Measurements from ENCODE around the gene ABCB9. TPM values are rescaled to one million over a fixed set of nuclear protein-coding genes. Genes with fewer than 3 reads are reported as not detected.

ABCB9 gene
- total RNA-seq, 1 experiment from 2014 or later: 6.7 TPM

DNA sequence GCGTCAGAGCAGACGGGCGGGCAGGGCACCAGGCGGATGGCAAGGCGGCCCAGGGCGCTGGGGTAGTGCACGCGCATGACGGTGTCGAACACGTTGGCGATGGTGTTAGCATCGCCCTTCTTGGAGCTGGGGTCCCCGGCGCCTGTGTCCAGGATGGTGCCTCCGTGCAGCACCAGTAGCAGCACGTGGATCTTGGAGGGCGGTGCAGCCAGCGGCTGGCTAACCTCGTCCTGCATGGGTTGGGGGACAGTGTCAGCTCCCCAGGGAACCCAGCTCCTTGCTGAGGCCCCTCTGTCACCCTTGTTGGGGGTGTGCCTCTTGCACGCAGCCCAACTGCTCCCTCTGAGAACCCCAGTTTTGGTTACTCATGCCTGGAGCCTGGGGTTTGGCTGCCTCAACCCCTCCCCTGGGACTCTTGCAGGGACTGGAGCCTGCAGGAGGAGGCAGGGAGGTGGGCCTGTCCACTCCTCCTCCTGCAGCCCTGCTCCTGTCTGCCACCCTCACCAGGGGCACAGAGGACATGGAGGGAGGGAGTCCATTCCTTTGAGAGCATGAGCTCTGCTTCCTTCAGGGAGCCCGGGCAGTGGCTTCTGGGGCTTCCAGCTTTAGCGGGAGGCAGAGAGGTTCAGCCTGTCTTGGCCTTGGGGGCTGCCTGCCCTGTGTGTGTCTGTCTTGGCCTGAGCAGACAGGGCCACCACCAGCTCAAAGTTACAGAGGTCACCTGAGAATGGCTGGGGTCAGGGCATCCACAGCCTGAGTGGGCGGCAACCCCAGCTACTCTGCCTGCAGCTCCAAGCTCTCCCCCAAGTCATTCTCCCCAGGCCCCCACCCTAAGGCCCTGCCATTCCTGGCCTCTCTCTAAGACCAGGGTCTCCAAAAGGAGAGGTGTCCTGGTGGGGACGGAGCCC lies 31.3 kb upstream of the ABCB9 start:
- no peak overlapping the region for H3K27ac Mint-ChIP-seq (ENCODE audit: unreplicated experiment)
- H3K27me3 Mint-ChIP-seq (ENCODE audit: insufficient read depth, unreplicated experiment): no peaks in the 10 kb centered on the region
- Histone ChIP-seq H3K36me3 (ENCODE audit: control insufficient read depth, insufficient read depth, low read length) (no peaks in the 10 kb centered on the region), H3K9me3 (no peaks in the 10 kb centered on the region), H3K4me3 (ENCODE audit: low read depth, low read length) (no peak overlapping the region), H3K4me1 (no peaks in the 10 kb centered on the region), H3K27me3 (replicated peaks; ENCODE audit: control insufficient read depth, insufficient read depth, low read length) (no peaks in the 10 kb centered on the region)
- DNase-seq: no peak
- BruUV-seq (replicated peaks): no TSS peak
- no peaks in the 10 kb centered on the region for H3K36me3 Mint-ChIP-seq (ENCODE audit: insufficient read depth, unreplicated experiment)
- intact Hi-C loops (cut with micrococcal nuclease; ENCODE audit: unreplicated experiment): no loop called here
- H3K9me3 Mint-ChIP-seq (ENCODE audit: unreplicated experiment): no peaks in the 10 kb centered on the region
- H3K4me1 Mint-ChIP-seq (ENCODE audit: low read depth, unreplicated experiment): no peaks in the 10 kb centered on the region
- ChIA-PET POLR2A (no interaction called here), CTCF (no interaction called here)
- TF ChIP-seq, protein P1, sequence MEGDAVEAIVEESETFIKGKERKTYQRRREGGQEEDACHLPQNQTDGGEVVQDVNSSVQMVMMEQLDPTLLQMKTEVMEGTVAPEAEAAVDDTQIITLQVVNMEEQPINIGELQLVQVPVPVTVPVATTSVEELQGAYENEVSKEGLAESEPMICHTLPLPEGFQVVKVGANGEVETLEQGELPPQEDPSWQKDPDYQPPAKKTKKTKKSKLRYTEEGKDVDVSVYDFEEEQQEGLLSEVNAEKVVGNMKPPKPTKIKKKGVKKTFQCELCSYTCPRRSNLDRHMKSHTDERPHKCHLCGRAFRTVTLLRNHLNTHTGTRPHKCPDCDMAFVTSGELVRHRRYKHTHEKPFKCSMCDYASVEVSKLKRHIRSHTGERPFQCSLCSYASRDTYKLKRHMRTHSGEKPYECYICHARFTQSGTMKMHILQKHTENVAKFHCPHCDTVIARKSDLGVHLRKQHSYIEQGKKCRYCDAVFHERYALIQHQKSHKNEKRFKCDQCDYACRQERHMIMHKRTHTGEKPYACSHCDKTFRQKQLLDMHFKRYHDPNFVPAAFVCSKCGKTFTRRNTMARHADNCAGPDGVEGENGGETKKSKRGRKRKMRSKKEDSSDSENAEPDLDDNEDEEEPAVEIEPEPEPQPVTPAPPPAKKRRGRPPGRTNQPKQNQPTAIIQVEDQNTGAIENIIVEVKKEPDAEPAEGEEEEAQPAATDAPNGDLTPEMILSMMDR (IDR thresholded peaks at IDR 0.05; ENCODE audit: insufficient read depth in 1 of 2, low read depth in 1 of 2, low read length in 1 of 2, severe bottlenecking in 1 of 2, unreplicated experiment in 1 of 2): no peak
- H3K4me3 Mint-ChIP-seq (ENCODE audit: unreplicated experiment): no peak overlapping the region

DNA sequence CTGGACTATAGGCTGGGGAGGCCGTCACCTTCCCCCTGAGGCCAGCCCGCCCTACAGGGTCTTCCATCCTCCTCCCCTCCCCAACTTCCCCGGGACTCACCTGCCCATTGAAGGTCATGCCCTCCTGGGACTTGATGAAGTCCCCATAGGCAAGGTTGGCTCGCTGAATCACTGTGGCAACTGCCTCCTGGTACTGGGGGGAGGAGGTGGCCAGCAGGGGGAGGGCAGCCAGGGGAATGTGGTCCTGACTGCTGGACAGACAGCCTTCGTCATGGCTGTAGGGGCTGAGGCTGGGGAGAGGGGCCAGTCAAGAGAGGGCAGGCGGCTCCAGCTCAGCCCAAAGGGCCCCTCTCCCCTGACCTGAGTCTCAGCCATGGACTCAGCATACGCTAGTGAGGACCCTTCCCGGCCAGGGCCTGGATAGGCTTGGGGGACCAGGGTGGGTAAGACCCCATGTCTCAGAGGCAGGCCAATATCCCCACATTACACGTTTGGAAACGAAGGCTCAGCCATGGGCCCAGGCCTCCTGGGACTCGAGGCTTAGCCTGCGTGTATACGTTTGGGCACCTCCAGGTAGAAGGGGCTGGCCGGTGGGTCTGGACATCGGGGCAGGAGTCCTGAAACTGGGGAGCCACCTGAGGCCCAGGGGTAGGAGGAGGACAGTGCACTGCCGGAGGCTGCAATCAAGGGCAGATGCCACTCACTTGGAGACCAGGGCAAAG lies 30.5 kb upstream of the ABCB9 start:
- Histone ChIP-seq H3K36me3 (ENCODE audit: control insufficient read depth, insufficient read depth, low read length) (no peaks in the 10 kb centered on the region), H3K9me3 (no peaks in the 10 kb centered on the region), H3K4me3 (ENCODE audit: low read depth, low read length) (no peak overlapping the region), H3K4me1 (no peaks in the 10 kb centered on the region), H3K27me3 (replicated peaks; ENCODE audit: control insufficient read depth, insufficient read depth, low read length) (no peaks in the 10 kb centered on the region)
- TF ChIP-seq, protein P1 (IDR thresholded peaks at IDR 0.05; ENCODE audit: insufficient read depth in 1 of 2, low read depth in 1 of 2, low read length in 1 of 2, severe bottlenecking in 1 of 2, unreplicated experiment in 1 of 2): peak in 1 of 2 experiments; percentile 1
- H3K4me1 Mint-ChIP-seq (ENCODE audit: low read depth, unreplicated experiment): no peaks in the 10 kb centered on the region
- intact Hi-C loops (cut with micrococcal nuclease; ENCODE audit: unreplicated experiment): no loop called here
- no TSS peak for BruUV-seq (replicated peaks)
- ChIA-PET CTCF (no interaction called here), POLR2A (no interaction called here)
- no peaks in the 10 kb centered on the region for H3K36me3 Mint-ChIP-seq (ENCODE audit: insufficient read depth, unreplicated experiment)
- H3K27me3 Mint-ChIP-seq (ENCODE audit: insufficient read depth, unreplicated experiment): no peaks in the 10 kb centered on the region
- no peak overlapping the region for H3K27ac Mint-ChIP-seq (ENCODE audit: unreplicated experiment)
- H3K9me3 Mint-ChIP-seq (ENCODE audit: unreplicated experiment): no peaks in the 10 kb centered on the region
- no peak for DNase-seq
- no peak overlapping the region for H3K4me3 Mint-ChIP-seq (ENCODE audit: unreplicated experiment)

DNA sequence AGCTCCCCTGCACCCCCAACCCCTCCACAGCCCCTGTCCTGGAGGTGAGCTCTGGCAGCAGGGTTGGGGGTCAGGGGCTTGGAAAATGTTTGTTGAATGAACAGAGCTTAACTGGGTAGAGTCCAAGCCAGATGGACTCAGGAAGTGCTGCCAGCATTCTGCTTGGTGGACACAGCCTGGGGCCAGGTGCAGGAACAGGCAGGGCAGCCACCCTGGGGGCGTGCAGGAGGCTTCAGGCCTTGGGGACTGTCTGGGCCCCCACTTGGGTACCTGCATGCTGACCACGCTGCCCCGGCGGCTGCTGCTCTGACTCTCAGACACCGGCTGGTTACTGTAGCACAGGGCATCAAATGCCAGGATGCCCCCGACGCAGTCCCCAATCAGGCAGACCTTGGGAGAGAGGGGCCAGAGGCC lies 29.9 kb upstream of the ABCB9 start:
- intact Hi-C loops (cut with micrococcal nuclease; ENCODE audit: unreplicated experiment): no loop called here
- Mint-ChIP-seq H3K4me1 (ENCODE audit: low read depth, unreplicated experiment) (no peaks in the 10 kb centered on the region), H3K27ac (ENCODE audit: unreplicated experiment) (no peak overlapping the region), H3K9me3 (ENCODE audit: unreplicated experiment) (no peaks in the 10 kb centered on the region), H3K4me3 (ENCODE audit: unreplicated experiment) (no peak overlapping the region), H3K27me3 (ENCODE audit: insufficient read depth, unreplicated experiment) (no peaks in the 10 kb centered on the region), H3K36me3 (ENCODE audit: insufficient read depth, unreplicated experiment) (no peaks in the 10 kb centered on the region)
- TF ChIP-seq, protein P1 (IDR thresholded peaks at IDR 0.05; ENCODE audit: insufficient read depth in 1 of 2, low read depth in 1 of 2, low read length in 1 of 2, severe bottlenecking in 1 of 2, unreplicated experiment in 1 of 2): no peak
- Histone ChIP-seq H3K9me3 (no peaks in the 10 kb centered on the region), H3K36me3 (ENCODE audit: control insufficient read depth, insufficient read depth, low read length) (no peaks in the 10 kb centered on the region), H3K4me1 (no peaks in the 10 kb centered on the region), H3K4me3 (ENCODE audit: low read depth, low read length) (no peak overlapping the region), H3K27me3 (replicated peaks; ENCODE audit: control insufficient read depth, insufficient read depth, low read length) (no peaks in the 10 kb centered on the region)
- BruUV-seq (replicated peaks): no TSS peak
- POLR2A ChIA-PET: no interaction called here
- CTCF ChIA-PET: no interaction called here
- no peak for DNase-seq
